ENCODE results near the gene PARD3B.

Gene PARD3B

DNA sequence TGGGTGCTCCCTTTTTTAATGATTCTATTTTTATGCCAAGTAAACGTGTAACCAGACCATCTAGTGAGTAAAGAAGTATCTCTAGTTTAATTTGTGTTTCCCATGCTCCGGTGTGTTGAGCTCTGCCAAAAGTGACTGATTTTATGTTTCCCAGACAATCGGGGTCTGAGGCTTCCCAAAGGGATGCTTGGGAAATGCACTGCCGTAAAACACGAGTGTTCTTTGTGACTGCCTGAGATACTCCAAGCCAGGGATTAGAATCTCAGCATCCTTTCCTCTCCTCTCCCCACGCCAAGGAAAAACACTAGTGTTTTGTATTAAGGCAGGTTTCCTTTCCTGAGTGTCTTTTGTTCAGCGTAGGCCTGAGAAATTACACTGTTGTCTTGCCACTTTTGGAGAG lies 956.6 kb downstream of the PARD3B start:
- Histone ChIP-seq H3K36me3 (replicated peaks; ENCODE audit: insufficient read depth, low read length) (no peaks in the 10 kb centered on the region), H3K4me1 (ENCODE audit: low read length) (no peaks in the 10 kb centered on the region), H3K27ac (ENCODE audit: low read length) (no peak overlapping the region), H3K9me3 (replicated peaks; ENCODE audit: insufficient read depth, low read length) (no peaks in the 10 kb centered on the region), H3K4me2 (ENCODE audit: low read depth, low read length) (no peak overlapping the region), H3K79me2 (ENCODE audit: low read length) (no peaks in the 10 kb centered on the region), H3F3A (ENCODE audit: insufficient read depth, low read length) (no peaks in the 10 kb centered on the region), H3K9me2 (replicated peaks; ENCODE audit: insufficient read depth, low read length) (no peaks in the 10 kb centered on the region), H4K20me1 (ENCODE audit: insufficient read depth, low read length) (no peaks in the 10 kb centered on the region), H3K4me3 (ENCODE audit: low read length) (no peak overlapping the region), H3K27me3 (replicated peaks; ENCODE audit: insufficient read depth, low read length) (no peaks in the 10 kb centered on the region), H3K9ac (ENCODE audit: low read length) (no peak overlapping the region), H2AFZ (ENCODE audit: low read length) (no peak overlapping the region)
- no peak for DNase-seq
- TF ChIP-seq, protein P1, sequence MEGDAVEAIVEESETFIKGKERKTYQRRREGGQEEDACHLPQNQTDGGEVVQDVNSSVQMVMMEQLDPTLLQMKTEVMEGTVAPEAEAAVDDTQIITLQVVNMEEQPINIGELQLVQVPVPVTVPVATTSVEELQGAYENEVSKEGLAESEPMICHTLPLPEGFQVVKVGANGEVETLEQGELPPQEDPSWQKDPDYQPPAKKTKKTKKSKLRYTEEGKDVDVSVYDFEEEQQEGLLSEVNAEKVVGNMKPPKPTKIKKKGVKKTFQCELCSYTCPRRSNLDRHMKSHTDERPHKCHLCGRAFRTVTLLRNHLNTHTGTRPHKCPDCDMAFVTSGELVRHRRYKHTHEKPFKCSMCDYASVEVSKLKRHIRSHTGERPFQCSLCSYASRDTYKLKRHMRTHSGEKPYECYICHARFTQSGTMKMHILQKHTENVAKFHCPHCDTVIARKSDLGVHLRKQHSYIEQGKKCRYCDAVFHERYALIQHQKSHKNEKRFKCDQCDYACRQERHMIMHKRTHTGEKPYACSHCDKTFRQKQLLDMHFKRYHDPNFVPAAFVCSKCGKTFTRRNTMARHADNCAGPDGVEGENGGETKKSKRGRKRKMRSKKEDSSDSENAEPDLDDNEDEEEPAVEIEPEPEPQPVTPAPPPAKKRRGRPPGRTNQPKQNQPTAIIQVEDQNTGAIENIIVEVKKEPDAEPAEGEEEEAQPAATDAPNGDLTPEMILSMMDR (IDR thresholded peaks at IDR 0.05; ENCODE audit: low read length), result no peak
- TF ChIP-seq EZH2 (optimal IDR thresholded peaks at IDR 0.05; ENCODE audit: low read depth, low read length) (no peak), EZH2phosphoT487 (IDR thresholded peaks at IDR 0.05; ENCODE audit: low read length) (no peak)

DNA sequence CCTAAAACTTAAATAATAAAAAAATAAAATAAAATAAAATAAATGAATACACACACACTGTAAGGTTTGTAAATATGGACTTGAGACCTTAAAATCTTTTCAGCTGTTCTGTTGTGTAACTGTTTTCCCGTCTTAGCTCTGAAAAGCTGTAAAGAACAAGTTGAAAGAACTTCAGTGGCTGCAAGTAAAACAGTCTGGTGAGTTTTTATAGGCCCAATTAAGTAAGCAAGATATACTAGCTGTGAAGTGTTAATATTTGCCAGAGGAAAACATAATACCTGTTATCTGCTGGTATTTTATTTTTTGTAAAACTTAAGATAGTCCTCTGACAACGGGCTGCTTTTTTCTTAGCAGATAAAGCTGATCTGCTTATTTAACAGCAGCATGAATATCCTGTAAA lies 960.1 kb downstream of the PARD3B start:
- TF ChIP-seq EZH2phosphoT487 (IDR thresholded peaks at IDR 0.05; ENCODE audit: low read length) (no peak), EZH2 (optimal IDR thresholded peaks at IDR 0.05; ENCODE audit: low read depth, low read length) (no peak)
- TF ChIP-seq, protein P1 (IDR thresholded peaks at IDR 0.05; ENCODE audit: low read length), result no peak
- Histone ChIP-seq H4K20me1 (ENCODE audit: insufficient read depth, low read length) (no peaks in the 10 kb centered on the region), H3K9me3 (replicated peaks; ENCODE audit: insufficient read depth, low read length) (no peaks in the 10 kb centered on the region), H3K4me2 (ENCODE audit: low read depth, low read length) (no peak overlapping the region), H2AFZ (ENCODE audit: low read length) (no peak overlapping the region), H3K9ac (ENCODE audit: low read length) (no peak overlapping the region), H3F3A (ENCODE audit: insufficient read depth, low read length) (no peaks in the 10 kb centered on the region), H3K36me3 (replicated peaks; ENCODE audit: insufficient read depth, low read length) (no peaks in the 10 kb centered on the region), H3K79me2 (ENCODE audit: low read length) (no peaks in the 10 kb centered on the region), H3K27ac (ENCODE audit: low read length) (no peak overlapping the region), H3K4me3 (ENCODE audit: low read length) (no peak overlapping the region), H3K27me3 (replicated peaks; ENCODE audit: insufficient read depth, low read length) (no peaks in the 10 kb centered on the region), H3K4me1 (ENCODE audit: low read length) (no peaks in the 10 kb centered on the region), H3K9me2 (replicated peaks; ENCODE audit: insufficient read depth, low read length) (no peaks in the 10 kb centered on the region)
- DNase-seq, result no peak

- Histone ChIP-seq H3K4me3 (ENCODE audit: low read length) (no peak overlapping the region), H3K4me1 (ENCODE audit: low read length) (no peaks in the 10 kb centered on the region), H3K9me2 (replicated peaks; ENCODE audit: insufficient read depth, low read length) (no peaks in the 10 kb centered on the region), H3K79me2 (ENCODE audit: low read length) (no peaks in the 10 kb centered on the region), H3K4me2 (ENCODE audit: low read depth, low read length) (no peak overlapping the region), H3F3A (ENCODE audit: insufficient read depth, low read length) (no peaks in the 10 kb centered on the region), H3K9ac (ENCODE audit: low read length) (no peak overlapping the region), H3K9me3 (replicated peaks; ENCODE audit: insufficient read depth, low read length) (no peaks in the 10 kb centered on the region), H4K20me1 (ENCODE audit: insufficient read depth, low read length) (no peaks in the 10 kb centered on the region), H2AFZ (ENCODE audit: low read length) (no peak overlapping the region), H3K36me3 (replicated peaks; ENCODE audit: insufficient read depth, low read length) (no peaks in the 10 kb centered on the region), H3K27me3 (replicated peaks; ENCODE audit: insufficient read depth, low read length) (no peaks in the 10 kb centered on the region), H3K27ac (ENCODE audit: low read length) (no peak overlapping the region)
- TF ChIP-seq EZH2 (optimal IDR thresholded peaks at IDR 0.05; ENCODE audit: low read depth, low read length) (no peak), EZH2phosphoT487 (IDR thresholded peaks at IDR 0.05; ENCODE audit: low read length) (no peak)
- TF ChIP-seq, protein P1 (IDR thresholded peaks at IDR 0.05; ENCODE audit: low read length), result no peak
- DNase-seq, result no peak
These were observed 964.4 kb downstream of the PARD3B start for GRCh38 chr2:205509655-205510054.

Measured in MM.1S (cell line).